ENCODE data around the gene SREK1.

The SREK1 gene

DNA sequence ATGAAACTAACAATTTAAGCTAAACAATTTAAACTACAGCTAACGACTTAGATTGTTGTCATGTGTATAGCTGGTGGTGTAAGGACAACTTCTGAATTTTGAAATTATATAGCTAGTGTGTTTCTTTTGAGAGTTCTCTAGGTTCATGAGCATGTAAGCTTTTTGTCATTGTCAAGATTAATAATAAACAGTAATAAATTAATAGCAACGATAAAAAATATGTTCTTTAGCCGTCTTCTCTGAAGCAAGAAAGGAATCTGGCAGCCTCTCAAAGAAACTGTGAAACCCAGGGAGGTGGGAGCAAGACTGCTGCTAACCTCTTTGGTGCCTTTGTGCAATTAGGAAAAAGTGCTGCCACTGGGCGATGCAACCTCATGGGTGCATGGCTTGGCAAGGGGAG lies 59.4 kb downstream of the SREK1 start:
- Histone ChIP-seq H2AFZ (ENCODE audit: low read depth, low read length) (no peak overlapping the region), H3K9ac (ENCODE audit: low read depth, low read length) (no peak overlapping the region), H3K36me3 (ENCODE audit: insufficient read depth, low read length) (no peaks in the 10 kb centered on the region), H3K4me2 (ENCODE audit: insufficient read depth, low read length) (no peak overlapping the region), H3K27ac (ENCODE audit: low read length) (no peak overlapping the region), H3K27me3 (ENCODE audit: insufficient read depth, low read length, poor library complexity) (no peaks in the 10 kb centered on the region), H3K79me2 (ENCODE audit: insufficient read depth, low read length) (no peaks in the 10 kb centered on the region), H3K4me1 (ENCODE audit: insufficient read depth, low read length) (no peaks in the 10 kb centered on the region), H3K9me3 (ENCODE audit: insufficient read depth, low read length, severe bottlenecking) (no peaks in the 10 kb centered on the region), H3K4me3 (ENCODE audit: low read depth in 1 of 2, low read length in 2 of 2) (no peak overlapping the region), H4K20me1 (ENCODE audit: insufficient read depth, low read length) (no peaks in the 10 kb centered on the region)
- no peak for DNase-seq
- TF ChIP-seq EZH2 (IDR thresholded peaks at IDR 0.05; ENCODE audit: borderline replicate concordance, low read depth, low read length, severe bottlenecking) = no peak
- TF ChIP-seq, protein P1, sequence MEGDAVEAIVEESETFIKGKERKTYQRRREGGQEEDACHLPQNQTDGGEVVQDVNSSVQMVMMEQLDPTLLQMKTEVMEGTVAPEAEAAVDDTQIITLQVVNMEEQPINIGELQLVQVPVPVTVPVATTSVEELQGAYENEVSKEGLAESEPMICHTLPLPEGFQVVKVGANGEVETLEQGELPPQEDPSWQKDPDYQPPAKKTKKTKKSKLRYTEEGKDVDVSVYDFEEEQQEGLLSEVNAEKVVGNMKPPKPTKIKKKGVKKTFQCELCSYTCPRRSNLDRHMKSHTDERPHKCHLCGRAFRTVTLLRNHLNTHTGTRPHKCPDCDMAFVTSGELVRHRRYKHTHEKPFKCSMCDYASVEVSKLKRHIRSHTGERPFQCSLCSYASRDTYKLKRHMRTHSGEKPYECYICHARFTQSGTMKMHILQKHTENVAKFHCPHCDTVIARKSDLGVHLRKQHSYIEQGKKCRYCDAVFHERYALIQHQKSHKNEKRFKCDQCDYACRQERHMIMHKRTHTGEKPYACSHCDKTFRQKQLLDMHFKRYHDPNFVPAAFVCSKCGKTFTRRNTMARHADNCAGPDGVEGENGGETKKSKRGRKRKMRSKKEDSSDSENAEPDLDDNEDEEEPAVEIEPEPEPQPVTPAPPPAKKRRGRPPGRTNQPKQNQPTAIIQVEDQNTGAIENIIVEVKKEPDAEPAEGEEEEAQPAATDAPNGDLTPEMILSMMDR (IDR thresholded peaks at IDR 0.05; ENCODE audit: borderline replicate concordance, extremely low read depth, low read length, poor library complexity, severe bottlenecking) = no peak
- no peak for ATAC-seq (ENCODE audit: insufficient read depth, low read depth)

DNA sequence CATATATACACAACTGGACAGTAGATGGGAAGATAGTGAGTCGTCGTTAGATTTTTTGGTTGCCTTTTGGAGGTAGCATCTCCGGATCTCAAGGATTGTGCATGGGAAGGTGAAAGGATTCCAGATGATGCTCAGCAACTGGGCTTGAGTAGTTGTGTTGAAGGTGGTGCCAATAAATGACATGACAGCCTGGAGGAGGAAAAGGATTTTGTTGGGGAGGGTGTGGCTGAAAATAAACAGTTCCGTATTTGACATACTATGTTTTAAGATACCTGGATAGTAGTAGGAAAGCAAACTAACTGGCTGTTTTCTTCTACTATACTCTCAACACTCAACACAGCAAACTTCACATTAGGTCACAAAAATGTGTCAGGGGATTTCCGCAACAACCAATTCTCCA lies 62.4 kb downstream of the SREK1 start:
- no peaks in the 10 kb centered on the region for H3K4me1 ChIP-seq (ENCODE audit: insufficient read depth, low read length)
- no peak overlapping the region for H3K4me3 ChIP-seq (ENCODE audit: low read depth in 1 of 2, low read length in 2 of 2)
- H4K20me1 ChIP-seq (ENCODE audit: insufficient read depth, low read length) = no peaks in the 10 kb centered on the region
- DNase-seq = no peak
- no peaks in the 10 kb centered on the region for H3K27me3 ChIP-seq (ENCODE audit: insufficient read depth, low read length, poor library complexity)
- TF ChIP-seq EZH2 (IDR thresholded peaks at IDR 0.05; ENCODE audit: borderline replicate concordance, low read depth, low read length, severe bottlenecking) = no peak
- TF ChIP-seq, protein P1 (IDR thresholded peaks at IDR 0.05; ENCODE audit: borderline replicate concordance, extremely low read depth, low read length, poor library complexity, severe bottlenecking) = no peak
- ATAC-seq (ENCODE audit: insufficient read depth, low read depth) = no peak
- no peaks in the 10 kb centered on the region for H3K36me3 ChIP-seq (ENCODE audit: insufficient read depth, low read length)
- no peak overlapping the region for H3K4me2 ChIP-seq (ENCODE audit: insufficient read depth, low read length)
- no peak overlapping the region for H3K9ac ChIP-seq (ENCODE audit: low read depth, low read length)
- H2AFZ ChIP-seq (ENCODE audit: low read depth, low read length) = no peak overlapping the region
- no peaks in the 10 kb centered on the region for H3K79me2 ChIP-seq (ENCODE audit: insufficient read depth, low read length)
- no peaks in the 10 kb centered on the region for H3K9me3 ChIP-seq (ENCODE audit: insufficient read depth, low read length, severe bottlenecking)
- no peak overlapping the region for H3K27ac ChIP-seq (ENCODE audit: low read length)

DNA sequence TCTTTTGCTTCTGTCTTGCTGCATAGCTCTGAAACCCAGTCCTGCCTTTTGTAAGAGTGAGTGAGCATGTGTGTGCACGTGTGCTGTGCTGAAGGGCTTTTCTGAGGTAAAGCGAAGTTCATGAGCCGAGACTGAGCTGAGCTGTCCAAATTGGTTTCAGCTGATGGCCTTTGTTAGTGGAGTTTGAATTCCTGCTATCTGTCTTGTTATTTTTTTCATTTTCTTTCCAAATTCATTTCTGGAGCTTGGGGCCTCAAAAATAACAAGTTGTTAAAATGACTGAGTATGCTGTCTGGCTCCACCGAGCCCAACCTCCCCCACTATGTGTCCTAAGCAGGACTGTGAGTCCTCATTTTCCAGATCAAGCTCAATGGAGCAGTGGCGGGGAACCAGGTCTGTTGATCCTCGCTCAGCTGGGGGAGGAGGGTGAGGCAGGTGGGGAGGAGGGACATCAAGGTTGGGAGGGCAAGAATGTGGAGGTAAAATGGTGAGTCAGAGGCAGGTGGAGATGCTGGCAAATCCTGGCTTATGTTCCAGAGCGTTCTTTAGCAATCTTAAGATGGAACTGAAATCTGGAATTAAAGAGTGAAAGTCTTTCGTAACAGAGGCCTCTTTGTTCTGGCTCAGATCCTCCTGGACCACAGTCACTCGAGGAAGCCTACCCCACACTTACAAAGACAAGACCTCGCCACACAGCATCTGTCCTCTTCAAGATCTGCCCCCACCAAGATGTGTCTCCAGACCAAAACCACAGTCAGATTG lies 63.9 kb downstream of the SREK1 start:
- H3K4me3 ChIP-seq (ENCODE audit: low read depth in 1 of 2, low read length in 2 of 2) = no peak overlapping the region
- H2AFZ ChIP-seq (ENCODE audit: low read depth, low read length) = no peak overlapping the region
- H4K20me1 ChIP-seq (ENCODE audit: insufficient read depth, low read length) = no peaks in the 10 kb centered on the region
- ATAC-seq (ENCODE audit: insufficient read depth, low read depth) = peak; percentile 39; the same call in 1 of the 3 replicates
- H3K9me3 ChIP-seq (ENCODE audit: insufficient read depth, low read length, severe bottlenecking) = no peaks in the 10 kb centered on the region
- DNase-seq = no peak
- TF ChIP-seq, protein P1 (IDR thresholded peaks at IDR 0.05; ENCODE audit: borderline replicate concordance, extremely low read depth, low read length, poor library complexity, severe bottlenecking) = no peak
- no peak for TF ChIP-seq EZH2 (IDR thresholded peaks at IDR 0.05; ENCODE audit: borderline replicate concordance, low read depth, low read length, severe bottlenecking)
- H3K4me2 ChIP-seq (ENCODE audit: insufficient read depth, low read length) = no peak overlapping the region
- no peak overlapping the region for H3K27ac ChIP-seq (ENCODE audit: low read length)
- no peak overlapping the region for H3K9ac ChIP-seq (ENCODE audit: low read depth, low read length)
- no peaks in the 10 kb centered on the region for H3K36me3 ChIP-seq (ENCODE audit: insufficient read depth, low read length)
- no peaks in the 10 kb centered on the region for H3K27me3 ChIP-seq (ENCODE audit: insufficient read depth, low read length, poor library complexity)
- H3K79me2 ChIP-seq (ENCODE audit: insufficient read depth, low read length) = no peaks in the 10 kb centered on the region
- H3K4me1 ChIP-seq (ENCODE audit: insufficient read depth, low read length) = no peaks in the 10 kb centered on the region

All from DND-41 (cell line).